Mammary epithelial cell (primary cell): ENCODE data around the gene CORO2A.

ENCODE experiments used
- EZH2 ChIP-seq: IDR thresholded peaks from 2 replicates; pipeline ENCODE4 v1.6.1; 2012; ENCODE audit warnings: low read length, inconsistent platforms, borderline replicate concordance
- TF ChIP-seq, protein P1 (sequence below), 2 donors: IDR thresholded peaks in 1 of 2; conservative IDR thresholded peaks in 1 of 2; 2 replicates each; pipeline ENCODE4 v1.5.1; 2011 to 2012; ENCODE audit warnings: inconsistent platforms in 2 of 2, low read length in 2 of 2, mild to moderate bottlenecking in 2 of 2, control low read depth in 1 of 2, low read depth in 1 of 2; ENCODE audit not compliant: insufficient read depth in 1 of 2; ENCODE audit errors: extremely low read depth in 1 of 2

- TF ChIP-seq, protein P1, sequence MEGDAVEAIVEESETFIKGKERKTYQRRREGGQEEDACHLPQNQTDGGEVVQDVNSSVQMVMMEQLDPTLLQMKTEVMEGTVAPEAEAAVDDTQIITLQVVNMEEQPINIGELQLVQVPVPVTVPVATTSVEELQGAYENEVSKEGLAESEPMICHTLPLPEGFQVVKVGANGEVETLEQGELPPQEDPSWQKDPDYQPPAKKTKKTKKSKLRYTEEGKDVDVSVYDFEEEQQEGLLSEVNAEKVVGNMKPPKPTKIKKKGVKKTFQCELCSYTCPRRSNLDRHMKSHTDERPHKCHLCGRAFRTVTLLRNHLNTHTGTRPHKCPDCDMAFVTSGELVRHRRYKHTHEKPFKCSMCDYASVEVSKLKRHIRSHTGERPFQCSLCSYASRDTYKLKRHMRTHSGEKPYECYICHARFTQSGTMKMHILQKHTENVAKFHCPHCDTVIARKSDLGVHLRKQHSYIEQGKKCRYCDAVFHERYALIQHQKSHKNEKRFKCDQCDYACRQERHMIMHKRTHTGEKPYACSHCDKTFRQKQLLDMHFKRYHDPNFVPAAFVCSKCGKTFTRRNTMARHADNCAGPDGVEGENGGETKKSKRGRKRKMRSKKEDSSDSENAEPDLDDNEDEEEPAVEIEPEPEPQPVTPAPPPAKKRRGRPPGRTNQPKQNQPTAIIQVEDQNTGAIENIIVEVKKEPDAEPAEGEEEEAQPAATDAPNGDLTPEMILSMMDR (conservative IDR thresholded peaks at IDR 0.05 in 1 of 2, IDR thresholded peaks at IDR 0.05 in 1 of 2; ENCODE audit: extremely low read depth in 1 of 2, insufficient read depth in 1 of 2, low read depth in 1 of 2, low read length in 2 of 2): no peak
- no peak for TF ChIP-seq EZH2
Observed at GRCh38 chr9:98180996-98181395, 11.4 kb downstream of the CORO2A start.
